ENCODE results near the gene AGFG2. TPM values are rescaled to one million over a fixed set of nuclear protein-coding genes. Genes with fewer than 3 reads are reported as not detected.
"Not testable (repeated sequence)": the region's sequence is repeated elsewhere in the genome, so short reads cannot be mapped to it uniquely, and the experiment has no call there.

The AGFG2 gene
- polyA plus RNA-seq, 5 donors = 21.0 to 34.8 (median 29.5) TPM

- DNase-seq = no peak
Measured at GRCh38 chr7:100547872-100548271, 8.9 kb downstream of the AGFG2 start.

- DNase-seq = not testable (repeated sequence)
Measured at GRCh38 chr7:100548446-100548845, 9.4 kb downstream of the AGFG2 start.

- DNase-seq = no peak
Measured at GRCh38 chr7:100552532-100552931, 13.5 kb downstream of the AGFG2 start.

GRCh38 chr7:100553032-100553431 is 14.0 kb downstream of the AGFG2 start:
- DNase-seq = no peak

GRCh38 chr7:100555701-100556100 is 16.7 kb downstream of the AGFG2 start:
- no peak for DNase-seq

GRCh38 chr7:100556541-100556940 is 17.5 kb downstream of the AGFG2 start:
- DNase-seq = no peak

GRCh38 chr7:100559127-100559526 is 20.1 kb downstream of the AGFG2 start:
- no peak for DNase-seq

GRCh38 chr7:100561491-100562194 is 22.6 kb downstream of the AGFG2 start:
- DNase-seq = no peak

GRCh38 chr7:100562195-100563099 is 23.4 kb downstream of the AGFG2 start:
- DNase-seq = no peak

- DNase-seq = no peak
Measured at GRCh38 chr7:100563100-100563564, 24.1 kb downstream of the AGFG2 start.

- DNase-seq = peak in 1 of 2 donors; percentile 61
Measured at GRCh38 chr7:100563809-100564400, 24.9 kb downstream of the AGFG2 start.

- DNase-seq = not testable (repeated sequence)
Measured at GRCh38 chr7:100564405-100564804, 25.4 kb downstream of the AGFG2 start.

- DNase-seq = no peak
Measured at GRCh38 chr7:100565133-100565571, 26.1 kb downstream of the AGFG2 start.

- DNase-seq = no peak
Measured at GRCh38 chr7:100566018-100566531, 27.1 kb downstream of the AGFG2 start.

- no peak for DNase-seq
Measured at GRCh38 chr7:100567031-100567730, 28.2 kb downstream of the AGFG2 start.

- no peak for DNase-seq
Measured at GRCh38 chr7:100567751-100568175, 28.8 kb downstream of the AGFG2 start.

- DNase-seq = no peak
Measured at GRCh38 chr7:100568176-100568895, 29.3 kb downstream of the AGFG2 start.

- DNase-seq = no peak
Measured at GRCh38 chr7:100568896-100569844, 30.2 kb downstream of the AGFG2 start.

All from right lung (tissue), 5 donors.